IPS DF 19.7 (cell line): ENCODE measurements around the gene ZNF865.

Source experiments
- DNase-seq: peaks from one replicate; pipeline ENCODE4 v3.0.0-alpha.2; 2013; ENCODE audit warnings: low read depth, low spot score

Gene ZNF865

GRCh38 chr19:55644842-55645511, 39.5 kb downstream of the ZNF865 start:
- DNase-seq = no peak

GRCh38 chr19:55645512-55645881, 40.0 kb downstream of the ZNF865 start:
- DNase-seq = no peak

GRCh38 chr19:55646889-55647731, 41.7 kb downstream of the ZNF865 start:
- DNase-seq = no peak

- no peak for DNase-seq
Observed at GRCh38 chr19:55647732-55648584, 42.5 kb downstream of the ZNF865 start, which contains the start of gene CCDC106. CCDC106 (plus strand) TSS chr19:55648212; CDS start chr19:55649047, 835 bp downstream.

GRCh38 chr19:55648585-55649267, 43.3 kb downstream of the ZNF865 start:
- no peak for DNase-seq

GRCh38 chr19:55649268-55650125, 44.0 kb downstream of the ZNF865 start:
- DNase-seq = no peak

GRCh38 chr19:55650126-55650557, 44.7 kb downstream of the ZNF865 start:
- no peak for DNase-seq

GRCh38 chr19:55650602-55651230, 45.3 kb downstream of the ZNF865 start:
- no peak for DNase-seq

GRCh38 chr19:55651236-55651635, 45.8 kb downstream of the ZNF865 start:
- no peak for DNase-seq

- no peak for DNase-seq
Observed at GRCh38 chr19:55652311-55653128, 47.1 kb downstream of the ZNF865 start.

GRCh38 chr19:55653651-55654322, 48.3 kb downstream of the ZNF865 start:
- DNase-seq = no peak

- DNase-seq = peak; percentile 92
Observed at GRCh38 chr19:55654323-55654867, 48.9 kb downstream of the ZNF865 start.

GRCh38 chr19:55654868-55655647, 49.6 kb downstream of the ZNF865 start, which contains the start of gene U2AF2:
U2AF2 (plus strand) TSS chr19:55655035; CDS start chr19:55655105, 70 bp downstream.
- no peak for DNase-seq

- no peak for DNase-seq
Observed at GRCh38 chr19:55655648-55656040, 50.2 kb downstream of the ZNF865 start.

GRCh38 chr19:55656552-55656951, 51.1 kb downstream of the ZNF865 start:
- no peak for DNase-seq

GRCh38 chr19:55656988-55657747, 51.7 kb downstream of the ZNF865 start:
- no peak for DNase-seq
